Adrenal gland (tissue), 12 donors: ENCODE data around the gene CCDC201. TPM values are rescaled to one million over a fixed set of nuclear protein-coding genes. Genes with fewer than 3 reads are reported as not detected.

Experiments used
- DNase-seq, 7 donors: peaks; one replicate each; pipeline ENCODE4 v3.0.0-alpha.2; 2019 to 2020
- H3K27ac ChIP-seq, 5 donors: fragments of 200-600 bp; sonication (generic) in 4 of 5; 1 replicate in 3 of 5; 2 replicates in 2 of 5; pipeline versions ENCODE4 v1.5.1 to v1.8.0; 2016 to 2020; ENCODE audit warnings: mild to moderate bottlenecking in 1 of 5
- H3K27me3 ChIP-seq: fragments of 200-600 bp; 2 replicates; pipeline ENCODE4 v1.8.0; 2021
- H3K36me3 ChIP-seq, 2 donors: fragments of 200-600 bp; replicated peaks in 1 of 2; 1 replicate in 1 of 2; 2 replicates in 1 of 2; pipeline versions ENCODE4 v1.5.1 to v1.8.0; 2018 to 2022
- H3K4me1 ChIP-seq, 2 donors: fragments of 200-600 bp; replicated peaks in 1 of 2; 1 replicate in 1 of 2; 2 replicates in 1 of 2; pipeline versions ENCODE4 v1.5.1 to v1.8.0; 2018 to 2021
- H3K4me3 ChIP-seq, 4 donors: fragments of 200-600 bp; sonication (generic) in 3 of 4; one replicate each; pipeline ENCODE4 v1.5.1; 2016 to 2018
- H3K9me3 ChIP-seq, 3 donors: fragments of 200-600 bp; sonication (generic) in 1 of 3; replicated peaks in 1 of 3; 1 replicate in 2 of 3; 2 replicates in 1 of 3; pipeline versions ENCODE4 v1.5.1 to v1.8.0; 2016 to 2021
- CTCF ChIP-seq, 6 experiments: fragments of 450-650 bp in 4 of 6; fragments of 200-600 bp in 2 of 6; sonication (generic) in 1 of 6; IDR thresholded peaks; 1 replicate in 5 of 6; 2 replicates in 1 of 6; pipeline versions ENCODE4 v1.5.1 to v1.8.0; 2016 to 2021; ENCODE audit warnings: antibody characterized with exemption in 6 of 6, mild to moderate bottlenecking in 2 of 6, moderate library complexity in 1 of 6
- POLR2A ChIP-seq, 2 donors: fragments of 450-650 bp; IDR thresholded peaks; one replicate each; pipeline ENCODE4 v1.6.1; 2017; ENCODE audit warnings: antibody characterized with exemption in 2 of 2, mild to moderate bottlenecking in 2 of 2, moderate library complexity in 1 of 2
- WGBS, 4 donors: extraction: QIAGEN DNeasy Blood & Tissue Kit in 2 of 4; methylation state at CpG; one replicate each; pipeline versions ENCODE4 v1.1.5 to v1.1.7; 2013 to 2017; 5-methylcytosine and 5-hydroxymethylcytosine counted together
- intact Hi-C, 2 donors: fragments of 100-400 bp; cut with DNase I; formaldehyde crosslinking; loops; one replicate each; pipeline versions ENCODE4 v1.14.1 to v1.15.0; 2022 to 2023
- polyA plus RNA-seq, 3 donors: library from polyadenylated mRNA; stranded (reverse); fragments of 200-250 nt in 2 of 3; fragments of 350-450 nt in 1 of 3; fragmentation: Illumina TruSeq in 1 of 3; extraction: RNeasy Lipid Tissue Mini Kit (QIAGEN cat#74804) in 1 of 3; gene quantifications; one replicate each; pipeline ENCODE4 v1.2.3, GENCODE V29; 2013 to 2014
- total RNA-seq, 9 donors: library from RNA; depleted of rRNA in 4 of 9; stranded (reverse); fragments of >200 nt in 4 of 9; fragments of 120-200 nt in 1 of 9; fragmentation: NEBNext Ultra II Directional in 1 of 9; extraction: Animal tissue kit (Norgen Biotek cat#: 25700) in 1 of 9; gene quantifications; one replicate each; pipeline versions ENCODE4 v1.1.0 to v1.2.4, GENCODE V29; 2013 to 2023
- donor health status: healthy with polysubstance abuse.
- donor health status: Bipolar disorder and iron deficiency.
- donor health status: DM: yes; HTN: yes; CAD: no.
- donor health status: DM: no; HTN: no; CAD: no.
- donor health status: DM: no; HTN: no; CAD: no.
- donor health status: DM: yes; HTN: yes; CAD: no.

Gene CCDC201
- total and polyA plus RNA-seq, 12 donors = not detected

- no peak for TF ChIP-seq POLR2A (IDR thresholded peaks at IDR 0.05)
- TF ChIP-seq CTCF (IDR thresholded peaks at IDR 0.05) = no peak
- WGBS, 4 donors = 84 to 96% (median 91%) methylated on average over 1 of the region's 1 CpG
- H3K4me3 ChIP-seq = no peak overlapping the region
- no peak overlapping the region for H3K27ac ChIP-seq
- intact Hi-C loops = no loop called here
- no peaks in the 10 kb centered on the region for H3K9me3 ChIP-seq
- H3K4me1 ChIP-seq = no peaks in the 10 kb centered on the region
- no peak for DNase-seq
- no peaks in the 10 kb centered on the region for H3K36me3 ChIP-seq
- no peaks in the 10 kb centered on the region for H3K27me3 ChIP-seq
Observed at GRCh38 chr7:45902820-45903219, 29.9 kb upstream of the CCDC201 start.

- Histone ChIP-seq H3K9me3 (no peaks in the 10 kb centered on the region), H3K4me1 (no peaks in the 10 kb centered on the region), H3K27me3 (no peaks in the 10 kb centered on the region), H3K36me3 (no peaks in the 10 kb centered on the region), H3K4me3 (no peak overlapping the region), H3K27ac (no peak overlapping the region)
- 57 to 72% (median 66%) methylated on average over 1 of the region's 1 CpG for WGBS, 4 donors
- no peak for DNase-seq
- intact Hi-C loops = no loop called here
- TF ChIP-seq POLR2A (IDR thresholded peaks at IDR 0.05) (no peak), CTCF (IDR thresholded peaks at IDR 0.05) (no peak)
Observed at GRCh38 chr7:45901566-45901965, 28.7 kb upstream of the CCDC201 start.

DNA sequence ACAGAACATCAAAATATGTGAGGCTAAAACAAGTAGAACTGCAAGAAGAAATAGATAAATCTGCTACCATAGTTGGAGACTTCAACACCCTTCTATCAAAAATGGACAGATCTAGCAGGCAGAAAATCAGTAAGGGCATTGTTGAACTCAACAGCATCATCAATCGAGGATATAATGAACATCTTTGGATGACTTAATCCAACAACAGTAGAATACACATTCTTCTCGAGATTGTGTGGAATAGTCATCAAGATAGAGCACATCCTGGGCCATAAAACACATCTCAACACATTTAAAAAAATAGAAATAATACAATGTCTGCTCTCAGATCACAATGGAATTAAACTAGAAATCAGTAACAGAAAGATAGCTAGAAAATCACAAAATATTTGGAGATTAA lies 25.3 kb upstream of the CCDC201 start:
- no peaks in the 10 kb centered on the region for H3K9me3 ChIP-seq
- no peak overlapping the region for H3K27ac ChIP-seq
- TF ChIP-seq POLR2A (IDR thresholded peaks at IDR 0.05) (no peak), CTCF (IDR thresholded peaks at IDR 0.05) (no peak)
- intact Hi-C loops = no loop called here
- H3K27me3 ChIP-seq = no peaks in the 10 kb centered on the region
- H3K36me3 ChIP-seq = no peaks in the 10 kb centered on the region
- no peak overlapping the region for H3K4me3 ChIP-seq
- H3K4me1 ChIP-seq = no peaks in the 10 kb centered on the region
- 64 to 76% (median 75%) methylated on average over 2 of the region's 2 CpGs for WGBS, 4 donors
- DNase-seq = no peak

DNA sequence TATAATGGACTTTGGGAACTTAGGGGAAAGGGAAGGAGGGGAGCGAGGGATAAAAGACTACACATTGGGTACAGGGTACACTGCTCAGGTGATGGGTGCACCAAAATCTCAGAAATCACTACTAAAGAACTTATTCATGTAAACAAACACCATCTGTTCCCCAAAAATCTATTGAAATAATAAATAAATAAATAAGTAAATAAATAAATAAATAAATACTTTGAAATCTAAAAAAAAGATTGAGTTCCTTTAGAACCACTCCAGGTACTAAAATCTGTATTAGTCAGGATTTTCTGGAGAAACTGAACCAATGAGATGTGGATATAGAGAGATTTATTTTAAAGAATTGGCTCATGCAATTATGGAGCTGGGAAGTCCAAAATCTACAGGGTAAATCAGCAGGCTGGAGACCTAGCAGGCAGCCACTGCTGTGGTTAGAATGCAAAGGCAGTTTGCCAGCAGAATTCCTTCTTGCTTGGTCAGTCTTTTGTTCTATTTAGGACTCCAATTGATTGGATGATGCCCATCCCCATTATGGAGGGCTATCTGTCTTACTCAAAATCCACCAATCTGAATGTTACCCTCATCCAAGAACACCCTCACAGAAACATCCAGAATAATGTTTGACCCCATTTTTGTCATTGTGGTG lies 24.3 kb upstream of the CCDC201 start:
- TF ChIP-seq POLR2A (IDR thresholded peaks at IDR 0.05) (no peak), CTCF (IDR thresholded peaks at IDR 0.05) (no peak)
- no peak for DNase-seq
- Histone ChIP-seq H3K27me3 (no peaks in the 10 kb centered on the region), H3K36me3 (no peaks in the 10 kb centered on the region), H3K27ac (no peak overlapping the region), H3K4me1 (no peaks in the 10 kb centered on the region), H3K9me3 (no peaks in the 10 kb centered on the region), H3K4me3 (no peak overlapping the region)
- WGBS, 4 donors = 86 to 97% (median 94%) methylated on average over 1 of the region's 1 CpG
- intact Hi-C loops = no loop called here
